Endothelial cell of coronary artery (primary cell): ENCODE data around the gene AHCYL1. TPM values are rescaled to one million over a fixed set of nuclear protein-coding genes. Genes with fewer than 3 reads are reported as not detected.

Experiments
- total RNA-seq: library from RNA; depleted of rRNA; stranded (reverse); fragments of >200 nt; gene quantifications from 2 replicates; pipeline ENCODE4 v1.2.3, GENCODE V29; 2014

AHCYL1 gene
- total RNA-seq = 39.0 and 65.7 TPM in 2 replicates

GRCh38 chr1:109984456-109985246 lies at the start of gene AHCYL1:
AHCYL1 (plus strand) TSS chr1:109984765; CDS start chr1:109985053, 288 bp downstream.

GRCh38 chr1:110034451-110035235 lies 50.1 kb downstream of the AHCYL1 start, which contains the start of gene STRIP1:
STRIP1 (plus strand) TSS chr1:110034624; CDS start chr1:110034638, 14 bp downstream.

GRCh38 chr1:110070671-110071242 lies 86.2 kb downstream of the AHCYL1 start, which contains the start of gene ALX3:
ALX3 (minus strand) TSS chr1:110070672; CDS start chr1:110070612, 60 bp downstream.

Other genes with a start within 250 kb of the AHCYL1 start
- 18.1 and 41.2 TPM in 2 replicates for gene GSTM3, start 243.7 kb upstream of the AHCYL1 start, total RNA-seq
- not detected in 2 replicates for gene EPS8L3, start 220.8 kb upstream of the AHCYL1 start, total RNA-seq
- gene CSF1, start 73.9 kb upstream of the AHCYL1 start, total RNA-seq = 5.6 and 10.3 TPM in 2 replicates
- 43.5 and 51.4 TPM in 2 replicates for gene STRIP1, start 49.9 kb downstream of the AHCYL1 start, total RNA-seq
- not detected in 2 replicates for gene ALX3, start 85.9 kb downstream of the AHCYL1 start, total RNA-seq
- not detected in 2 replicates for gene UBL4B, start 127.7 kb downstream of the AHCYL1 start, total RNA-seq
- gene SLC6A17, start 165.7 kb downstream of the AHCYL1 start, total RNA-seq = 0.27 TPM in 1 of 2 replicates, not detected in the other
- gene KCNC4, start 225.5 kb downstream of the AHCYL1 start, total RNA-seq = 4.9 and 5.1 TPM in 2 replicates